H1 (cell line): Measurements from ENCODE around the gene TTC23. TPM values are rescaled to one million over a fixed set of nuclear protein-coding genes. Genes with fewer than 3 reads are reported as not detected.

ENCODE experiments used
- CTCF ChIA-PET: fragments of 300-600 bp; sonication (Branson Sonifier 250); formaldehyde crosslinking; loops from one replicate; lab custom pipeline; 2021; ENCODE audit not compliant: partially characterized antibody; lab: Charles Lee
- POLR2A ChIA-PET: fragments of 300-600 bp; sonication (Branson Sonifier 250); formaldehyde crosslinking; loops from one replicate; lab custom pipeline; 2021; ENCODE audit warnings: inconsistent platforms; ENCODE audit not compliant: partially characterized antibody; lab: Charles Lee
- DNase-seq, 2 experiments: peaks; one replicate each; pipeline versions ENCODE4 v3.0.0 to v3.0.0-alpha.2; 2010 to 2022; ENCODE audit warnings: low spot score in 2 of 2, low read depth in 1 of 2, mixed read lengths in 1 of 2
- FAIRE-seq: peaks from 2 replicates; lab custom pipeline; 2011; peaks lifted over from hg19 to GRCh38; lab: Jason Lieb, UNC
- H2AFZ ChIP-seq: 2 replicates; pipeline ENCODE4 v1.8.1; 2012; ENCODE audit warnings: low read length, inconsistent platforms
- H2AK5ac ChIP-seq: 2 replicates; pipeline ENCODE4 v1.6.1; 2013; ENCODE audit warnings: low read depth, low read length
- H2BK120ac ChIP-seq: replicated peaks from 2 replicates; pipeline ENCODE3; 2013; ENCODE audit warnings: low read depth, low read length, inconsistent platforms
- H2BK12ac ChIP-seq: 2 replicates; pipeline ENCODE4 v1.6.1; 2013; ENCODE audit warnings: low read depth, low read length
- H2BK15ac ChIP-seq: 2 replicates; pipeline ENCODE4 v1.6.1; 2013; ENCODE audit warnings: low read length
- H2BK20ac ChIP-seq: 2 replicates; pipeline ENCODE4 v1.6.1; 2013; ENCODE audit warnings: low read length
- H2BK5ac ChIP-seq: 2 replicates; pipeline ENCODE4 v1.6.1; 2013; ENCODE audit warnings: low read depth, low read length
- H3K14ac ChIP-seq: 2 replicates; pipeline ENCODE4 v1.6.1; 2013; ENCODE audit warnings: inconsistent platforms; ENCODE audit not compliant: insufficient read length
- H3K18ac ChIP-seq: 2 replicates; pipeline ENCODE4 v1.6.1; 2013; ENCODE audit warnings: low read length; ENCODE audit errors: extremely low read depth
- H3K23ac ChIP-seq: 2 replicates; pipeline ENCODE4 v1.6.1; 2013; ENCODE audit warnings: inconsistent platforms; ENCODE audit not compliant: insufficient read length
- H3K23me2 ChIP-seq: 2 replicates; pipeline ENCODE4 v1.6.1; 2013; ENCODE audit warnings: low read depth, low read length
- H3K27ac ChIP-seq: 2 replicates; pipeline ENCODE4 v1.6.1; 2011; ENCODE audit warnings: low read depth, low read length, inconsistent platforms
- H3K27me3 ChIP-seq, 4 experiments: replicated peaks in 1 of 4; 1 replicate in 1 of 4; 2 replicates in 3 of 4; pipeline versions ENCODE4 v1.6.1 to v1.8.1; 2011 to 2013; ENCODE audit warnings: low read length in 3 of 4, mild to moderate bottlenecking in 3 of 4, inconsistent platforms in 2 of 4, mixed read lengths in 2 of 4, moderate library complexity in 1 of 4; ENCODE audit not compliant: control insufficient read depth in 3 of 4, insufficient read depth in 3 of 4; ENCODE audit errors: extremely low read depth in 1 of 4
- H3K36me3 ChIP-seq, 4 experiments: 2 replicates each; pipeline versions ENCODE4 v1.6.1 to v1.8.1; 2011 to 2013; ENCODE audit warnings: mild to moderate bottlenecking in 4 of 4, low read length in 3 of 4, moderate library complexity in 2 of 4, control low read depth in 1 of 4, inconsistent platforms in 1 of 4; ENCODE audit not compliant: insufficient read depth in 4 of 4, control insufficient read depth in 2 of 4
- H3K4ac ChIP-seq: replicated peaks from 2 replicates; pipeline ENCODE3; 2013; ENCODE audit warnings: low read length, low read depth, mixed read lengths, inconsistent platforms; ENCODE audit not compliant: insufficient read length
- H3K4me1 ChIP-seq, 4 experiments: replicated peaks in 1 of 4; 1 replicate in 1 of 4; 2 replicates in 3 of 4; pipeline versions ENCODE4 v1.6.1 to v1.8.1; 2011 to 2013; ENCODE audit warnings: low read length in 3 of 4, inconsistent platforms in 2 of 4, mixed read lengths in 1 of 4; ENCODE audit not compliant: insufficient read depth in 4 of 4, control insufficient read depth in 3 of 4
- H3K4me2 ChIP-seq, 2 experiments: 2 replicates each; pipeline versions ENCODE4 v1.6.1 to v1.8.1; 2011 to 2013; ENCODE audit warnings: low read depth in 2 of 2, low read length in 2 of 2, control low read depth in 1 of 2, inconsistent platforms in 1 of 2, mild to moderate bottlenecking in 1 of 2; ENCODE audit not compliant: insufficient read depth in 1 of 2
- H3K4me3 ChIP-seq, 4 experiments: fragments of 200-600, 300-600 bp in 1 of 4; sonication (generic), shearing (Covaris generic), sonication (Bioruptor Twin) in 1 of 4; 2 replicates each; pipeline versions ENCODE4 v1.5.1 to v1.8.1; 2011 to 2016; ENCODE audit warnings: low read length in 4 of 4, low read depth in 3 of 4, control low read depth in 2 of 4, inconsistent platforms in 2 of 4, mild to moderate bottlenecking in 2 of 4, mixed read lengths in 1 of 4, moderate library complexity in 1 of 4; ENCODE audit not compliant: insufficient read depth in 2 of 4; ENCODE audit errors: extremely low read depth in 1 of 4
- H3K56ac ChIP-seq: replicated peaks from 2 replicates; pipeline ENCODE3; 2013; ENCODE audit warnings: low read depth, mild to moderate bottlenecking, mixed read lengths, low read length, inconsistent platforms; ENCODE audit not compliant: insufficient read length
- H3K79me1 ChIP-seq: 2 replicates; pipeline ENCODE4 v1.6.1; 2013; ENCODE audit warnings: low read depth, low read length, control low read depth
- H3K79me2 ChIP-seq, 2 experiments: 2 replicates each; pipeline versions ENCODE4 v1.6.1 to v1.8.1; 2012 to 2013; ENCODE audit warnings: low read length in 2 of 2, mild to moderate bottlenecking in 2 of 2, inconsistent platforms in 1 of 2; ENCODE audit not compliant: insufficient read depth in 2 of 2, control insufficient read depth in 1 of 2
- H3K9ac ChIP-seq, 4 experiments: replicated peaks in 1 of 4; 1 replicate in 1 of 4; 2 replicates in 3 of 4; pipeline versions ENCODE4 v1.6.1 to v1.8.1; 2011 to 2013; ENCODE audit warnings: low read depth in 3 of 4, low read length in 3 of 4, control low read depth in 2 of 4, mild to moderate bottlenecking in 2 of 4, moderate library complexity in 2 of 4, inconsistent platforms in 1 of 4; ENCODE audit errors: extremely low read depth in 1 of 4
- H3K9me3 ChIP-seq, 2 experiments: 2 replicates each; pipeline versions ENCODE4 v1.6.1 to v1.8.1; 2012 to 2013; ENCODE audit warnings: mild to moderate bottlenecking in 2 of 2, moderate library complexity in 2 of 2, control low read depth in 1 of 2, inconsistent platforms in 1 of 2, low read depth in 1 of 2, low read length in 1 of 2, mixed read lengths in 1 of 2; ENCODE audit not compliant: insufficient read depth in 2 of 2
- H4K20me1 ChIP-seq, 2 experiments: replicated peaks in 1 of 2; 2 replicates each; pipeline versions ENCODE3 to v1.8.1; 2011 to 2013; ENCODE audit warnings: inconsistent platforms in 2 of 2, low read length in 2 of 2, mild to moderate bottlenecking in 1 of 2; ENCODE audit not compliant: insufficient read depth in 2 of 2, control insufficient read depth in 1 of 2
- H4K5ac ChIP-seq: 2 replicates; pipeline ENCODE4 v1.6.1; 2013; ENCODE audit warnings: low read length, low read depth, mixed read lengths, inconsistent platforms; ENCODE audit not compliant: insufficient read length
- H4K8ac ChIP-seq: 2 replicates; pipeline ENCODE4 v1.8.0; 2013; ENCODE audit warnings: mild to moderate bottlenecking, moderate library complexity, low read length, inconsistent platforms; ENCODE audit not compliant: insufficient read depth; ENCODE audit errors: extremely low read depth
- H4K91ac ChIP-seq: replicated peaks from 2 replicates; pipeline ENCODE3; 2013; ENCODE audit warnings: low read length, mixed read lengths, inconsistent platforms; ENCODE audit not compliant: insufficient read length
- CBX5 ChIP-seq: fragments of 300-800, 300-1000 bp; sonication (generic); IDR thresholded peaks from 2 replicates; pipeline ENCODE4 v1.7.1; 2016; ENCODE audit warnings: antibody characterized with exemption, low read length, low read depth
- TAF1 ChIP-seq: IDR thresholded peaks from 2 replicates; pipeline ENCODE4 v1.6.1; 2011; ENCODE audit warnings: mild to moderate bottlenecking, low read depth, low read length
- WGBS, 2 experiments: shearing (Covaris generic) in 1 of 2; methylation state at CpG; one replicate each; pipeline versions ENCODE4 v1.1.6 to v1.1.7; 2013 to 2015; ENCODE audit warnings: low lambda C conversion rate in 2 of 2, mixed read lengths in 2 of 2, inconsistent platforms in 1 of 2, low coverage in 1 of 2, missing lambda C conversion rate in 1 of 2; ENCODE audit not compliant: insufficient replicate concordance in 2 of 2, insufficient coverage in 1 of 2, insufficient read length in 1 of 2; ENCODE audit errors: extremely low coverage in 1 of 2, missing lambda C conversion rate in 1 of 2; 5-methylcytosine and 5-hydroxymethylcytosine counted together
- polyA plus RNA-seq, 7 experiments: library from polyadenylated mRNA; depleted of rRNA in 3 of 7; stranded (reverse) in 5 of 7; unstranded in 2 of 7; fragments of >200 nt in 5 of 7; fragments of 200-250 nt in 2 of 7; gene quantifications; 1 replicate in 5 of 7; 2 replicates in 1 of 7; 4 replicates in 1 of 7; pipeline versions ENCODE4 v1.2.1 to v1.2.3, GENCODE V29; 2011 to 2013; ENCODE audit warnings: missing spikeins in 2 of 7, mixed read lengths in 2 of 7
- total RNA-seq: library from RNA; stranded (reverse); fragmentation: NEBNext Ultra II Directional; extraction: Animal tissue kit (Norgen Biotek cat#: 25700); gene quantifications from 2 replicates; pipeline ENCODE4 v1.2.1, GENCODE V29; 2021
- TF ChIP-seq, protein P1 (sequence below): IDR thresholded peaks from 2 replicates; pipeline ENCODE4 v1.6.1; 2011; ENCODE audit warnings: low read length, improper control_type of control experiment

Gene TTC23
- total and polyA plus RNA-seq, 2 of the 8 experiments (the other 6 are each of a cell fraction or from before 2014, with no cell fraction given): 4.8 to 23.0 TPM

DNA sequence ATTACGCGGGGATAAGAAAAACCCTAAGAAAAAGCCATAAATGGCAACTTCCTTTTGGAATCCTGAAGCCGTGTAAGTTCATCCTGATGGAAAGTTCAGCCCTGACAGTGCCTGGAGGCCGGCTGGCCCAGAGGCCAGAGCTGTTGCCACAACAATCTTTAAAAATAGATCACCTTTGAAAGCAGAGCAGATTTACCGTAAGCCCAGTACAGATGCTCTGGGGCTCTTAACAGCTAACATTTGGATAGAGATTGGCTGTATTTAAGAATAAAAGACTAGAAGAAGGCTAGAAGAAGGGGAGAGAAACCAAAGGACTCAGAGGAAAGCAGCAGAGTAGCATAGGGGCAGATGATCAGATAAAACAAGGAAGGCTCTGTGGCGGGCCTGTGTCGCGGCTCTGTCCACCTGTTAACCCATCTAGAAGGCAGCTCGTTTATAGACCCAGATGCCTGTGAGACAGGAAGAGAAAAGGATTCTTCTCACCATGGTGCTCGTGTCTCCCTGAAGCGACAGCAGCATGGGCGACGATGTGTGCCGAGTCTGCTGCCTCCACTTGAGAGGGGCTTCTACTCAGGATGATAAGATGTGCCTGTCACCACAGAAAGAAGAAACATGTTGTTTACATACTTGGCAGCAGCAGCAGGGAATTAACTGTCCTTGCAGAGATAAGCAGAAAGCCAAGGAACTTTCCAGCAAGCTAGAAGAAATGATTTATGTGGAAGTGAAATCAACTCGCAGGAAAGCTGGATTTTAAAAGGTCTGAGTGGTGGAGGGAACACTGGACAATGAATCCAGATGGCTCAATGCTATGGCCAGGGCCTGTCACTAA is 74.6 kb downstream of the TTC23 start:
- no peak overlapping the region for H3K23ac ChIP-seq
- ChIA-PET POLR2A (interaction anchor here (0.6 kb wide), 1 partner anchor 14 kb away, joined by 5 read pairs; no protein-coding TSS in a partner anchor), CTCF (interaction anchor here (0.6 to 1.7 kb wide), 3 partner anchors 50 to 266 kb away, joined by 3 to 8 read pairs (median 6); no protein-coding TSS in a partner anchor)
- 85% methylated on average over 15 of the region's 15 CpGs; no CpG with 5 or more reads in 1 of the 2 experiments for WGBS, 2 experiments
- H2AFZ ChIP-seq: no peak overlapping the region
- H2BK5ac ChIP-seq: no peak overlapping the region
- no peak overlapping the region for H3K4ac ChIP-seq
- H3K27ac ChIP-seq: no peak overlapping the region
- H2BK12ac ChIP-seq: no peak overlapping the region
- no peaks in the 10 kb centered on the region for H3K79me2 ChIP-seq
- H3K4me2 ChIP-seq: no peak overlapping the region
- no peak overlapping the region for H4K8ac ChIP-seq
- no peak overlapping the region for H2BK20ac ChIP-seq
- H3K56ac ChIP-seq: no peak overlapping the region
- H3K27me3 ChIP-seq: no peaks in the 10 kb centered on the region
- no peak overlapping the region for H3K4me3 ChIP-seq
- H2BK15ac ChIP-seq: no peak overlapping the region
- H2BK120ac ChIP-seq: no peak overlapping the region
- no peaks in the 10 kb centered on the region; a peak in 1 of 7 replicates for H3K4me1 ChIP-seq
- H3K36me3 ChIP-seq: no peaks in the 10 kb centered on the region; a peak in 1 of 8 replicates
- DNase-seq (no peak), FAIRE-seq (no peak)
- H3K9ac ChIP-seq: no peak overlapping the region
- H2AK5ac ChIP-seq: no peak overlapping the region
- no peak overlapping the region for H3K14ac ChIP-seq
- H4K20me1 ChIP-seq: no peaks in the 10 kb centered on the region
- no peaks in the 10 kb centered on the region for H3K23me2 ChIP-seq
- H4K5ac ChIP-seq: no peak overlapping the region
- no peaks in the 10 kb centered on the region for H3K9me3 ChIP-seq
- H4K91ac ChIP-seq: no peak overlapping the region
- H3K18ac ChIP-seq: no peak overlapping the region
- H3K79me1 ChIP-seq: no peaks in the 10 kb centered on the region
- TF ChIP-seq, protein P1, sequence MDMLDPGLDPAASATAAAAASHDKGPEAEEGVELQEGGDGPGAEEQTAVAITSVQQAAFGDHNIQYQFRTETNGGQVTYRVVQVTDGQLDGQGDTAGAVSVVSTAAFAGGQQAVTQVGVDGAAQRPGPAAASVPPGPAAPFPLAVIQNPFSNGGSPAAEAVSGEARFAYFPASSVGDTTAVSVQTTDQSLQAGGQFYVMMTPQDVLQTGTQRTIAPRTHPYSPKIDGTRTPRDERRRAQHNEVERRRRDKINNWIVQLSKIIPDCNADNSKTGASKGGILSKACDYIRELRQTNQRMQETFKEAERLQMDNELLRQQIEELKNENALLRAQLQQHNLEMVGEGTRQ: no peak
- TF ChIP-seq CBX5: no peak
- no peak for TF ChIP-seq TAF1
